Measurements from ENCODE around the gene GPR146.

DNA sequence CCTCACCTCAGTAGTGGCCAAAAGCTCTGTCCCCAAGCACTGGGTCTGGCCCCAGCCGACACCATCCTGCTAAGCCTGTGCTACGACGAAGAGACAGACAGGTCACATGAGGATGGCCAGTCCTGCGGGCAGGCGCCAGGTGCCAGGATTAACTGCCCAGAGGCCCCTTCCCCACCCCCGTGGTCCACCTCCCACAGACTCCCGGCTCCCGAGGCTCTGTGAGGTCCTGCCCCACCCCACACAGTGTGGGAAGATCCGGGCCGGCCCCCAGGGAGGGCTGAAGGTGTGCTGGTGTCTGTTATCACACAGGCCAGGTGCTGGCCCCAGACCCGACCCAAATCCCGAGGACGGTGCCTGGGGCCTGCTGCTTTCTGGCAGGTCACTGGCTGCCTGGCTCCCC, 34.1 kb upstream of the GPR146 start:
- no peak for TF ChIP-seq POLR2AphosphoS5 (IDR thresholded peaks at IDR 0.05)
- no peak for TF ChIP-seq CTCF (IDR thresholded peaks at IDR 0.05)

Data from stomach (tissue), 4 donors.